GM10847 (cell line): ENCODE data around the gene ZNF576.
A peak's percentile ranks its signal among the peaks of the same experiment; 100 is the strongest.

Experiments
- POLR2A ChIP-seq: IDR thresholded peaks from 2 replicates; pipeline ENCODE4 v1.6.1; 2011; ENCODE audit not compliant: insufficient read length; ENCODE audit errors: extremely low read depth

ZNF576 gene

GRCh38 chr19:43610493-43610892, 14.1 kb downstream of the ZNF576 start:
- TF ChIP-seq POLR2A, result no peak

- no peak for TF ChIP-seq POLR2A
Observed at GRCh38 chr19:43611788-43612187, 15.4 kb downstream of the ZNF576 start, which contains the start of gene SRRM5. Gene SRRM5 (plus strand): TSS chr19:43612088. CDS start chr19:43612122, 34 bp downstream.

GRCh38 chr19:43612374-43612773, 16.0 kb downstream of the ZNF576 start:
- no peak for TF ChIP-seq POLR2A

- no peak for TF ChIP-seq POLR2A
Observed at GRCh38 chr19:43616306-43616705, 19.9 kb downstream of the ZNF576 start.

DNA sequence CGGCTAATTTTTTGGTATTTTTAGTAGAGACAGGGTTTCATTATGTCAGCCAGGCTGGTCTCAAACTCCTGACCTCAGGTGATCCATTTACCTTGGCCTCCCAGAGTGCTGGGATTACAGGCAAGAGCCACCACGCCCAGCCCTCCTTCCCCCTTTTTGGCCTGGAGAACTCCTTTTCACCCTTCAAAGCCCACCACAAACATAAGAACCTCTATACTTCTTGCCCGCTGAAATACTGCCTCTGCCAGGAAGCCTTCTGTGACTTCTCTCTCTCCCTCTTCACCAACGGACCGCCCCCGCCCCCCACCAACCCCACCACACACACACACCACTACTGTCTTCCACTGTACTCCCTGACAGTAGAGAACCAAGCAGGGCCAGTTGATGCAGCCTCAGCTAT, 20.6 kb downstream of the ZNF576 start:
- TF ChIP-seq POLR2A, result no peak

DNA sequence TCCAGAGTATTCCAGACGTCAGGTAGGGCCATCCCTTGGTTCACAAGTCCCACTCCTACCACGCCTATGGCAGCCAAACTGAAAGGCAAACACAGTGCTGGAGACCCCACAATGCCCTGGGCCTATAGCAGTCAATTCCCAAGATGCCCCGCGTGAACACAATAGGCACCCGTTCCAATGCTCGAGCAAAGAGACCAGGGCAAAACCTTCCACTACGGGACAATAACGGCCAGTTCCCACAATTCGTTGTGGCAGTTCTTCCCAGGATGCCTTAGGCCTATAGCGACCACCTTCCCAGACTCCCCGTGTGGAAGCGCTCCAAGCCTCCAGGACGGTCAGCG, 22.5 kb downstream of the ZNF576 start:
- no peak for TF ChIP-seq POLR2A

DNA sequence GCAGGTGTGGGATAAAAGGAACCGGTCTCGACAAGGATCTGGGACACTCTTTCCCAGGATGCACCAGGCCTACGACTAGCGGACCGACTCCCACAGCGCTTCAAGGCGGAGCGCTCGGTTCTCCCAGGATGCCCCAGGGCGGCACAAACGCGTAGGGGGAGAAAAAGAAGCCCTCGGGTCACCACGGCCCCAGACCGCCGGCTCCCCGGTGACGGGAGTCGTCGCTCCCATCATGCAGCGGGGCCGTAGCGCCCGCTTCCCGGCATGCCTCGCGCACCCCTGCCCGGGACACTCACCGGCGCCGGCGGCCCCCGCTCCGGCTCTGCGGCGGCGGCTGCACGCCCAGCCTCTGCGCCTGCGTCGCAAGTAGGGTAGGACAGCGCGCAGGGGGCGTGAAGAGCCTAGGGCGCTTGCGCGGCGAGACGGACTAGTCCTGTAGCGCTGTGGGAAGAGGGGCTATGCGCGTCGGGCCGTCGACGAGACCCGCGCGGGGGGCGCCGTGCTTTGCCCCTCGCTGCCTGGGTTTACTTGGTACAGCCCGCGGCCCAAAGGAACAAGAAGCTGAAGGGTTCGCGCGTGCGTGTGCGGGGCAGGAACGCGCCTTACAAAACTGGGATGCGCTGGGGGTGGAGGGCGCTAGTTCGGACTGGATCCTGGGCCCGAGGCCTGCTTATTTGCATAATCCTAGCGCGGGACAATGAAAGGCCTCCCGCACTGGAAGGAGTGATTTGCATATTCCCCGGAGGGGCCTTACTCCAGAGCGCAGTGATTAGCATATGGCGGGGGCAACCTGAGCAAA, 23.1 kb downstream of the ZNF576 start, which contains the start of gene ZNF428:
Gene ZNF428, minus strand, starts transcription at position 368 of the 799 bp plus-strand sequence. CDS start 5,325 bp downstream, outside the sequence.
- TF ChIP-seq POLR2A, result peak; percentile 92

DNA sequence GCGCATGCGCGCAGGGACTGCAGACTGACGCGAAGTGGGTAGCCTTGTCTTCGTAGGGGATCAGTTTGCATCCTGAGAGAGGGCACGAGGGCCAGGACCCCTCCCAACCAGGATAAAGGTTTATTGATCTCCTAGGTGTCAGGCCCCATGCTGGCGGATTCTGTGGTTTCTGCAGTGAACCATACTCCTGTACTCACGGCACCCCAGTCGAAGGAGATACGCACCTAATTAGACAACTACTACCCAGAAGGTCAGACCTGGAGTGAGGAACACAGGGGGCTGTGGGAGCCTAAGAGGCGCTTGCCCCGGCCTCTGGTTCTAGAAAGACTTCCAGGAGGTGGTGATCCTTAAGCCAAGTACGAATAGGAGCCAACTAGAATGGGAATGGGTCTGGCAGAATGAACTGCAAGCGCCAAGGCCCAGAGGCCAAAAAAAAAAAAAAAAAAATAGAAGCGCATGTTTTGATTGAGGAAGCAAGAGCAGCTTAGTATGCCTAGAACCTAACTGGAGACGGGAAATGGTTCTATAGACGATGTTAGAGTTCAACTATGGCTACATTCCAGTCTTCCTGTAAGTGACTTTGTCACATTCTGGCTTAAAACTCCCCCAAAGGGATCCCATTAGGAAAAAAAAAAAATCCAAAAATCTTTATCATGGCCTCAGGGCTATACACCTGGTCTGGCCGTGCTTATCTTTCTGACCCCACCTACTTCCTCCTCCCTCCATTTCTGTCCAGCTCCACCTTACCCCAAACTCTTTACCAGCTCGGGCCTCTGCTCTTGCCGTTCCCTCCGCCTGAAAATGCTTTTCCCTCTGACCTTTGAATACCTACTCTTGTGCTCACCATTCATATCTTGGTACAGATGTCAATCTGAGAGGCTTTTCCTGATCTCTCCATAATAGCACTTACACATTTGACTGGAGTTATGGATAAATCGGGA, 23.9 kb downstream of the ZNF576 start:
- TF ChIP-seq POLR2A, result no peak

DNA sequence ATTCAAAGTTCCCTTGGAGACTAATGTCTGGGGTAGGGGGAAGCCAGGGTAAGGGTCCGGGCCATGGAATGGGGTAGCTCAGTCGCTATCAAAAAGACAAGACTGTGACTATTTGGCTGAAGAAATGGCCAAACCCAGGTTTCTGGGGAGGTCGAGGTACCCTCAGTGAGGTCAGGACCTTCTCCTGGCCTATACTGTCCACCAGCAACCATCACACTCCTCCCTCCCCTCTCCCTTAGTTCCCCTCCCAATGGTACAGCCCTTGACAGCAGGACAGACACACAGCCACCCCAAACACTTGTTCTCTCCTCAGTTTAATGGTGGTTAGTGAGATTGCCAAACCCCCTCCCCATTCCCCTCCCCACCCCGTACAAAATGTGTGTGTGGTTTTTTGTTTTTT, 25.7 kb downstream of the ZNF576 start:
- no peak for TF ChIP-seq POLR2A

- TF ChIP-seq POLR2A, result no peak
Observed at GRCh38 chr19:43622956-43623355, 26.6 kb downstream of the ZNF576 start.

- TF ChIP-seq POLR2A, result no peak
Observed at GRCh38 chr19:43623889-43624670, 27.7 kb downstream of the ZNF576 start.

DNA sequence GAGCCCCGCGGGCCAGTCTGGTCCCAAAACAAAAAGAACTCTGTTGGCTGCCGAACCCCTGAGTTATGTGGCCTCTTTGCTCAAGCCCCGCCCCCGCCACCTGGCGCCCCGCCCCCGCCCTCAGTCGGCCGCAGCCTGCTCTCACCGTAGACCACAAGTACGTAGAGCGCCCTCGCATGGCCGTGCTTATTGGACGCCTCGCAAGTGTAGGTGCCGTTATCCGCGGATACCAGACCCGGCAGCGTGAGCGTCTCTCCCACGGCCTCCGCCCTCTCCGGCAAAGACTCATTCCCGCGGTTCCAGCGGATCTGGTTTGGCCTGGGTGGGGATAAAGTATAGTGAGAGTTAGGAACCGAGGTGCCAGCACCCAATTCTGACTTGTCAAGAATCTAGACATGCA, 28.5 kb downstream of the ZNF576 start:
- TF ChIP-seq POLR2A, result no peak

DNA sequence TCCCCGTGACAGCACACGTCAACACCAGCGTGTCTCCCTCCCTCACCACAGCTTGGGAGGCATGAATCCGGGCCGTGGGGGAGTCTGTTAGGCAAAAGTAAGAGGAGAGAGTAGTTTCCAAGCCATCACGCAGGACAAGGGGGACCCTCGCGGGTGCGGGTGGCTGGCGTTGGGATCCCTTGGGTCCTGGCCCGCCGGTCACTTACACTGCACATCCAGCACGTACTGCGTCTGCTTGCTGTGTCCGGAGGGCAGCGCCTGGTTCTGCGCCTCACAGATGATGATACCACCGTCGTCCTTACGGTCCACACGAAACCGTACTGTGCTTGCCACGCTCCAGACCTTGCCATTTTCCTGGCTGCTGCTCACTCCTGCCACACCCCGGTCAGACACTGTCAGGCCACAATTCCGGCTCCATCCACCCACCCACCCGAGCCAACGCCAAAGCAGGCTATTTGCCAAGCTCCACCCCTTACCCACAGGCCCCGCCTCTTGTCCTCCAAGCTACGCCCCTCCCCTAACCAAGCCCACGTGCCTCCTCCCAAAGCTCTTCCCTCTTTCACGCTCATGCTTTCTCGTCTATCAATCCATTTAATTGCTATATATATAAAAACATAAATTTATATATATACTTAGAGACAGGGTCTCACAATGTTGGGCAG, 29.7 kb downstream of the ZNF576 start:
- TF ChIP-seq POLR2A, result no peak

GRCh38 chr19:43626838-43627237, 30.4 kb downstream of the ZNF576 start:
- TF ChIP-seq POLR2A, result no peak
